Glutamatergic neuron (in vitro differentiated cells): ENCODE results near the gene ASXL1. TPM values are rescaled to one million over a fixed set of nuclear protein-coding genes. Genes with fewer than 3 reads are reported as not detected.
A peak's percentile ranks its signal among the peaks of the same experiment; 100 is the strongest.

Experiments used
- DNase-seq: peaks from one replicate; pipeline ENCODE4 v3.0.0; 2022
- H3K27ac Mint-ChIP-seq: one replicate; pipeline ENCODE4 v1.8.0; 2020; ENCODE audit warnings: mild to moderate bottlenecking, mixed read lengths, inconsistent platforms; ENCODE audit not compliant: unreplicated experiment
- H3K27me3 Mint-ChIP-seq: one replicate; pipeline ENCODE4 v1.8.0; 2020; ENCODE audit warnings: mild to moderate bottlenecking, moderate library complexity, mixed read lengths, inconsistent platforms; ENCODE audit not compliant: unreplicated experiment
- H3K36me3 Mint-ChIP-seq: one replicate; pipeline ENCODE4 v1.8.0; 2020; ENCODE audit warnings: mild to moderate bottlenecking, mixed read lengths, inconsistent platforms; ENCODE audit not compliant: unreplicated experiment
- H3K4me1 Mint-ChIP-seq: one replicate; pipeline ENCODE4 v1.8.0; 2020; ENCODE audit warnings: mild to moderate bottlenecking, low read depth, mixed read lengths, inconsistent platforms; ENCODE audit not compliant: unreplicated experiment
- H3K4me3 Mint-ChIP-seq: one replicate; pipeline ENCODE4 v1.8.0; 2020; ENCODE audit warnings: mild to moderate bottlenecking, mixed read lengths, inconsistent platforms; ENCODE audit not compliant: unreplicated experiment
- H3K9me3 Mint-ChIP-seq: one replicate; pipeline ENCODE4 v1.8.0; 2020; ENCODE audit warnings: mild to moderate bottlenecking, moderate library complexity, mixed read lengths, inconsistent platforms; ENCODE audit not compliant: unreplicated experiment
- total RNA-seq: library from RNA; stranded (reverse); fragmentation: NEBNext Ultra II Directional; extraction: Animal tissue kit (Norgen Biotek cat#: 25700); gene quantifications from one replicate; pipeline ENCODE4 v1.2.1, GENCODE V29; 2021; ENCODE audit not compliant: unreplicated experiment
- TF ChIP-seq, protein P1 (sequence below): fragments of 200-600 bp; sonication (generic); IDR thresholded peaks from one replicate; pipeline ENCODE4 v1.5.0; 2021; ENCODE audit not compliant: partially characterized antibody, unreplicated experiment

The ASXL1 gene
- total RNA-seq, 1 donor from 2014 or later = 85.1 TPM

DNA sequence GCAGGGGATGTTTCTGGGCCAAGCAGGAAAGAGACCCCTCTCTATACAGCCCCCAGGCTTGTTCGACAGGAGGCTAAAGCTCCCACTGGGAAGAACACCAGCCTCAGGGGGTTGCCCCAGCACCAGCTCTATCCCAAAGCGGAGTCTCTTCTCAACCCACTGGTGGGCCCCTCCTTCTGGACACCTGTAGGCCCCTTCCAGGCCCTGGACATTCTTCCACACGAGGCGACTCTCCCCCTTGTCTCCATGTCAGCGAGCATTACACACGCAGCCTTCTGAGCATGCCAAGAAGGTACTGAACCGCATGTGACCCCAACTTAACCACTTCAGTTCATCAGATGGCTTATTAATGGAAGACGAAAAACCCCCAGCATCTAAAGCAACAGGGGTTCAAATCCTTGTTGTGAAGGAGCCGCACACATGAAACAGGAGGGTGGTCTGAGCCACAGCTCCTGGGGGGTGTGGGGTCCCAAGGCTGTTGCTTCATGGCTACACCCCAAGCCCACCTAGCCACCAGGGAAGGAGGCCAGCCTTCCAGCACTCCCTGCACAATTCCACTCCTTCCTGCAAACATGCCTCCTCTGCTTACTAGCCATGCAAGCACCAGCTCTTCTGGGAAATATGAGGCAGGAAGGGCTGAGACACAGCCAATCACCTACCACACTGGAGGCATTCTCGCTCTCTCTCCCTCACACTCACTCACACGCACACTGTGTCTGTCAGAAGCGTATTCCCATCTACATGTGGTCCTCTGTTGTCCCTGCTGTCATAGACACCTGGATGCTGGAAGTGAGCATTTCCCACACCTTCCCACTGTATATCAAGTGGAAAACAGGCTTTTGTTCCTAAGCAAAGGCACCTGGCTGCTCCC, 122.5 kb downstream of the ASXL1 start:
- peaks cover 27% of the 10 kb centered on the region for H3K9me3 Mint-ChIP-seq
- peaks cover 30% of the 10 kb centered on the region for H3K4me1 Mint-ChIP-seq
- H3K27ac Mint-ChIP-seq = peak overlapping the region; percentile 3
- H3K4me3 Mint-ChIP-seq = peak overlapping the region; percentile 50
- no peak for DNase-seq
- peaks cover 29% of the 10 kb centered on the region for H3K27me3 Mint-ChIP-seq
- TF ChIP-seq, protein P1, sequence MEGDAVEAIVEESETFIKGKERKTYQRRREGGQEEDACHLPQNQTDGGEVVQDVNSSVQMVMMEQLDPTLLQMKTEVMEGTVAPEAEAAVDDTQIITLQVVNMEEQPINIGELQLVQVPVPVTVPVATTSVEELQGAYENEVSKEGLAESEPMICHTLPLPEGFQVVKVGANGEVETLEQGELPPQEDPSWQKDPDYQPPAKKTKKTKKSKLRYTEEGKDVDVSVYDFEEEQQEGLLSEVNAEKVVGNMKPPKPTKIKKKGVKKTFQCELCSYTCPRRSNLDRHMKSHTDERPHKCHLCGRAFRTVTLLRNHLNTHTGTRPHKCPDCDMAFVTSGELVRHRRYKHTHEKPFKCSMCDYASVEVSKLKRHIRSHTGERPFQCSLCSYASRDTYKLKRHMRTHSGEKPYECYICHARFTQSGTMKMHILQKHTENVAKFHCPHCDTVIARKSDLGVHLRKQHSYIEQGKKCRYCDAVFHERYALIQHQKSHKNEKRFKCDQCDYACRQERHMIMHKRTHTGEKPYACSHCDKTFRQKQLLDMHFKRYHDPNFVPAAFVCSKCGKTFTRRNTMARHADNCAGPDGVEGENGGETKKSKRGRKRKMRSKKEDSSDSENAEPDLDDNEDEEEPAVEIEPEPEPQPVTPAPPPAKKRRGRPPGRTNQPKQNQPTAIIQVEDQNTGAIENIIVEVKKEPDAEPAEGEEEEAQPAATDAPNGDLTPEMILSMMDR = no peak
- peaks cover 3% of the 10 kb centered on the region for H3K36me3 Mint-ChIP-seq

DNA sequence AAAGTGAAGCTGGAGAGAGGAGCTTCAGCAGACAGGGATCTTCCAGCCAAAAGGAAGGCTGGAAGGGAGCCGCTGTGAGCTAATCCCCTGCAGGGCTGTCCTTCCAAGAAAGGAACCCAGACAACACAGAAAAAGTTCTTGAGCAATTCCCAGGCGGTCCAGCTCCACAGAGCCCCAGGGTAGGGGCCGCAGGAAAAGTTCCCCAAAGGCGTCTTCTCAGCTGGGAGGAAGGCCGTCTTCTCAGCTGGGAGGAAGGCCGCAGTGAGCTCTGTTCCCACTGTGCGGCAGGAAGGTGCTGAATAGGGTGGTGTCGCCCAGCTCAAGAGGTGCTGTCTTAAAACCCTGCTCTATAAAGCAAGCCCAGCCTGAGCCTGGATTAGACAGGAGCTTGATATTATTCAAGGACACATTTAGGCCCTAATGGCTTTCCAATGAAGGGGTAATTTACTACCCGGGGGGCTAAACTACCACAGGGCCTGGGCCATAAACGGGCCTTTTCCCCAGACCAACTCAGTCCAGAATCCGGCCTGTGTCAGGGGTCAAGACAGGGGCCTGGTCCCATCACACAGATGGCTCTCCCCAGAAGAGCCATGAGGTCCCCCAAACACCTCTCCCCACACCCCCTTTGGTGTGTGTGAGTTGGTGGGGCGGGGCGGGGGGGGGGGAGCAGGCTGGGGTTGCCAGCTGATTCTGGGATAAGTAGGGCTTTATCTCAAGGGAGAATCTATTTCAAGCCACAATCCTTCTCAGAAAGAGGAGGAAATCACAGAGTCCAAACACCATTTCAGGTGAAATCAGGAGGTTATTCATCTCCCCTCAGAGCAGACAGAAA, 123.4 kb downstream of the ASXL1 start:
- Mint-ChIP-seq H3K27ac (peak overlapping the region; percentile 60), H3K9me3 (peaks cover 25% of the 10 kb centered on the region), H3K4me1 (peaks cover 21% of the 10 kb centered on the region), H3K4me3 (peak overlapping the region; percentile 90), H3K27me3 (peaks cover 24% of the 10 kb centered on the region), H3K36me3 (peaks cover 3% of the 10 kb centered on the region)
- TF ChIP-seq, protein P1 = no peak
- no peak for DNase-seq

DNA sequence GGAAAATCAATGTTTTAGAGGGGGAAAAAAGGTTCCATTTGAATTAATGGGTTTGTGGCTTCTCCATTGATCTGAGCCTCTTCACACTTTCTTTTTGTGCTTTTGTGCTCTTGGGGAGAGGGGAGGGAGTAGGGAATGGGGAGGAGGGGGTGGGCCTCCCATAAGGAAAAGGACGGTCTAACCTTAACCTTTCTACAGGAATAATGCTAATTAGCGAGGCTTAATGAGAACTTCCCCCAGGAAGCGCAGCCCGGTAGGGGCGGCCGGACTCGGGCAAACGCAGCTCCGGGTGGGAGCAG, 124.0 kb downstream of the ASXL1 start:
- Mint-ChIP-seq H3K36me3 (peaks cover 3% of the 10 kb centered on the region), H3K4me1 (peaks cover 19% of the 10 kb centered on the region), H3K27ac (peak overlapping the region; percentile 60), H3K4me3 (peak overlapping the region; percentile 90), H3K9me3 (peaks cover 25% of the 10 kb centered on the region), H3K27me3 (peaks cover 24% of the 10 kb centered on the region)
- DNase-seq = no peak
- TF ChIP-seq, protein P1 = no peak

DNA sequence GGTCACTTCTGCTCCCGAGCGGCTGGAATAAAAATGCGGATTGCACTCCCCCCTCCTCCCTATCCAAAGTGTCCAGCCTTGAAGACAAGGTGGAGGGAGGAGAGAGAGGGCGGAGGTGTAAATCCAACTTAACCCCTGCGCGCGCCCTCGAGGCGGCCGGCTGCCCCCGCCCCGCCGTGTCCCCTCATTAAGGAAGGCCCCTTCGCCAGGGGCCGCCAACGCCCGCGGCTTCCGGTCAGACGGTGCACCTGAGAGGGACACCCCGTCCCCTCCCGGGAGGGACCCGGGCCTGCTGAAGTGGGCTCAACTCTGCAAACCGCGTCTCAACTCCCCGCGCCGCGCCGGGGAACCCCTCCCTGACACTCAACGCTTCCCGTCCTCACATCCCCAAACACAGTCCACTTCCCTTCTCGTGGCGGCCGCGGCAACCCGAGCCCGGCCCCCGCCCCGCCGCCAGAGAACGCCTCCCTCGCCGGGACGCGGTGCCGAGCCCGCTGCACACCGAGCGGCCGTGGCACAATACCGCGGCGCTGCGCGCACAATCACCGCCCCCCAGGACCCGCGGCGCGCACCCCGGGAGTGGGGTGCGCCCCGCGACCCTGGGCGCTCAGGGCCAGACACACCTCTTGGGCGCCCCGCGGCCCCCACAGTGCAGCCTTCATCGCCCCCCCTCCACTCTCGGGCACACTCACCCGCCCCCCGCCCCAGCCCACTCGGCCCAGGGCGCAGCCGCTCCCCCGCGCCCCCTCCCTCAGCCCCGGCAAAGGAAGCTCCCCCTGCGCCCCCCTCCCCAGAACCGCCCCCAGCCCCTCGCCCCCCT, 124.5 kb downstream of the ASXL1 start:
- H3K4me3 Mint-ChIP-seq = peak overlapping the region; percentile 90
- TF ChIP-seq, protein P1 = no peak
- peaks cover 26% of the 10 kb centered on the region for H3K27me3 Mint-ChIP-seq
- H3K4me1 Mint-ChIP-seq = peaks cover 19% of the 10 kb centered on the region
- H3K9me3 Mint-ChIP-seq = peaks cover 20% of the 10 kb centered on the region
- no peak overlapping the region for H3K27ac Mint-ChIP-seq
- DNase-seq = peak; percentile 67
- peaks cover 3% of the 10 kb centered on the region for H3K36me3 Mint-ChIP-seq
